Suprapubic skin (tissue), 4 donors: ENCODE data around the gene INIP.

ENCODE experiments used
- POLR2A ChIP-seq, 2 donors: fragments of 450-650 bp; IDR thresholded peaks; one replicate each; pipeline ENCODE4 v1.6.1; 2017; ENCODE audit warnings: antibody characterized with exemption in 2 of 2, mild to moderate bottlenecking in 2 of 2, moderate library complexity in 2 of 2
- POLR2AphosphoS5 ChIP-seq, 3 donors: sonication (generic); formaldehyde crosslinking; IDR thresholded peaks; one replicate each; pipeline ENCODE4 v1.6.1; 2017; ENCODE audit warnings: antibody characterized with exemption in 3 of 3
- TF ChIP-seq, protein P1 (sequence below), 2 donors: fragments of 200-600 bp in 1 of 2; fragments of 450-650 bp in 1 of 2; sonication (generic) in 1 of 2; IDR thresholded peaks; one replicate each; pipeline ENCODE4 v1.5.1; 2016 to 2019; ENCODE audit warnings: antibody characterized with exemption in 2 of 2, mild to moderate bottlenecking in 1 of 2, moderate library complexity in 1 of 2

DNA sequence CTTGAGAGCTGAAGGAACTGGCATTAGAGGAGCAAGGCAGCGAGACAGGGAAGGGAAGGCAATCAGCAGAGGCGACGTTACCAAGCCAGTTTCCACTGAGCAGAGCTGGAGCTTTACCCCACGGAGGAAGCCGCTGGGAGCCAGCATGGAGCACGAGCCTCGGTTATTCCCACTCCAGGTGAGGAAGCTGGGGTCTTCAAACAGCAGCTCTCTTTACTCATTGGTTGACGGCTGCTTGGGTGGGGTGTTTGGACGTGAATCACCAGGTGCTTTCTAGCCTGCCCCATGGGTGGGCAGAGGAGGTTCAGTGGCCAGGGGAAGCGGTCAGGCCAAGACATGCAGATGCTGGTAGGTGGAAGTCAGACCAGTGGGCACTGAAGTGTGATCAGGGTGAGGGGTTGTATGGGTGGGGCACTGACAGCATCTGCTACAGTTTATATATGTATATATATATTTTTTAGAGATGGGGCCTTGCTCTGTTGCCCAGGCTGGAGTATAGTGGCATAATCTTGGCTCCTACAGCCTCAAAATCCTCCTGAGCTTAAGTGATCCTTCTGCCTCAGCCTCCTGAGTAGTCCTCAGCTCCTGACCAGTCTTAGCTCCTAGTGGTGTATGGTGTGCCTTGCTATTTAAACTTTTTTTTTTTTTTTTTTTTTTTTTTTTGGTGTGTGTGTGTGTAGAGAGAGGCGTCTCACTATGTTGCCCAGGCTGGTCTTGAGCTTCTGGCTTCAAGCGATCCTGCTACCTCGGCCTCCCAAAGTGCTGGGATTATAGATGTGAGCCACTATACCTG is 45.0 kb upstream of the INIP start:
- TF ChIP-seq, protein P1, sequence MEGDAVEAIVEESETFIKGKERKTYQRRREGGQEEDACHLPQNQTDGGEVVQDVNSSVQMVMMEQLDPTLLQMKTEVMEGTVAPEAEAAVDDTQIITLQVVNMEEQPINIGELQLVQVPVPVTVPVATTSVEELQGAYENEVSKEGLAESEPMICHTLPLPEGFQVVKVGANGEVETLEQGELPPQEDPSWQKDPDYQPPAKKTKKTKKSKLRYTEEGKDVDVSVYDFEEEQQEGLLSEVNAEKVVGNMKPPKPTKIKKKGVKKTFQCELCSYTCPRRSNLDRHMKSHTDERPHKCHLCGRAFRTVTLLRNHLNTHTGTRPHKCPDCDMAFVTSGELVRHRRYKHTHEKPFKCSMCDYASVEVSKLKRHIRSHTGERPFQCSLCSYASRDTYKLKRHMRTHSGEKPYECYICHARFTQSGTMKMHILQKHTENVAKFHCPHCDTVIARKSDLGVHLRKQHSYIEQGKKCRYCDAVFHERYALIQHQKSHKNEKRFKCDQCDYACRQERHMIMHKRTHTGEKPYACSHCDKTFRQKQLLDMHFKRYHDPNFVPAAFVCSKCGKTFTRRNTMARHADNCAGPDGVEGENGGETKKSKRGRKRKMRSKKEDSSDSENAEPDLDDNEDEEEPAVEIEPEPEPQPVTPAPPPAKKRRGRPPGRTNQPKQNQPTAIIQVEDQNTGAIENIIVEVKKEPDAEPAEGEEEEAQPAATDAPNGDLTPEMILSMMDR (IDR thresholded peaks at IDR 0.05) = no peak
- no peak for TF ChIP-seq POLR2A (IDR thresholded peaks at IDR 0.05)
- TF ChIP-seq POLR2AphosphoS5 (IDR thresholded peaks at IDR 0.05) = no peak
